ENCODE results near the gene LTBP1. TPM values are rescaled to one million over a fixed set of nuclear protein-coding genes. Genes with fewer than 3 reads are reported as not detected.

LTBP1 gene
- total RNA-seq, 4 donors from 2014 or later, result 5.1 to 12.9 (median 10.7) TPM

DNA sequence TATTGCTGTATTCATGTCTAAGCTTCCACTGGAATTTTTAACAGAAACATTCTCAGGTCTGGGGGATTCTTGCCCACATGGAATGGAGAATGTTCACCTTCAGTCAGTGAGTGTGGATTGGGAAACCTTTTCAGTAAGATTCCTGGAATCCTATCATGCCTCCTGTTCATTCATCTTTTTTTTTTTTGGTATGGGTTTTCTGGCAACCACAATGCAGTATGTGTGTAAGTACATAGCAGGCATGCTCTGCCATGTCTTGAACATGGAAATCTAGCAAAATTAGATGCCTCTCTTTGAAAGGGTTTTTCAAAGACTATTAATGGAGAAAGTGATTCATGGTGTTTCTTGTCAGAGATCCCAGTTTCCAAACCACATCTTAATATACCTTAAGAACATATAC, 176.5 kb downstream of the LTBP1 start:
- H3K36me3 ChIP-seq, result no peaks in the 10 kb centered on the region
- H3K4me3 ChIP-seq (replicated peaks in 1 of 3), result no peak overlapping the region
- no peak for DNase-seq
- H3K27me3 ChIP-seq, result no peaks in the 10 kb centered on the region
- H3K27ac ChIP-seq, result no peak overlapping the region
- H3K4me1 ChIP-seq, result no peaks in the 10 kb centered on the region
- TF ChIP-seq, protein P1, sequence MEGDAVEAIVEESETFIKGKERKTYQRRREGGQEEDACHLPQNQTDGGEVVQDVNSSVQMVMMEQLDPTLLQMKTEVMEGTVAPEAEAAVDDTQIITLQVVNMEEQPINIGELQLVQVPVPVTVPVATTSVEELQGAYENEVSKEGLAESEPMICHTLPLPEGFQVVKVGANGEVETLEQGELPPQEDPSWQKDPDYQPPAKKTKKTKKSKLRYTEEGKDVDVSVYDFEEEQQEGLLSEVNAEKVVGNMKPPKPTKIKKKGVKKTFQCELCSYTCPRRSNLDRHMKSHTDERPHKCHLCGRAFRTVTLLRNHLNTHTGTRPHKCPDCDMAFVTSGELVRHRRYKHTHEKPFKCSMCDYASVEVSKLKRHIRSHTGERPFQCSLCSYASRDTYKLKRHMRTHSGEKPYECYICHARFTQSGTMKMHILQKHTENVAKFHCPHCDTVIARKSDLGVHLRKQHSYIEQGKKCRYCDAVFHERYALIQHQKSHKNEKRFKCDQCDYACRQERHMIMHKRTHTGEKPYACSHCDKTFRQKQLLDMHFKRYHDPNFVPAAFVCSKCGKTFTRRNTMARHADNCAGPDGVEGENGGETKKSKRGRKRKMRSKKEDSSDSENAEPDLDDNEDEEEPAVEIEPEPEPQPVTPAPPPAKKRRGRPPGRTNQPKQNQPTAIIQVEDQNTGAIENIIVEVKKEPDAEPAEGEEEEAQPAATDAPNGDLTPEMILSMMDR (IDR thresholded peaks at IDR 0.05), result no peak
- no peak for TF ChIP-seq POLR2A (IDR thresholded peaks at IDR 0.05)
- intact Hi-C loops (cut with DNase I), result no loop called here
- H3K9me3 ChIP-seq, result no peaks in the 10 kb centered on the region

- no peak for DNase-seq
- WGBS, 2 donors, result 81 to 92% methylated on average over 1 of the region's 1 CpG
- no peaks in the 10 kb centered on the region for H3K27me3 ChIP-seq
- H3K36me3 ChIP-seq, result no peaks in the 10 kb centered on the region
- intact Hi-C loops (cut with DNase I), result no loop called here
- H3K4me1 ChIP-seq, result no peaks in the 10 kb centered on the region
- H3K27ac ChIP-seq, result no peak overlapping the region
- TF ChIP-seq, protein P1 (IDR thresholded peaks at IDR 0.05), result no peak
- TF ChIP-seq POLR2A (IDR thresholded peaks at IDR 0.05), result no peak
- no peak overlapping the region for H3K4me3 ChIP-seq (replicated peaks in 1 of 3)
- H3K9me3 ChIP-seq, result no peaks in the 10 kb centered on the region
These were observed 179.8 kb downstream of the LTBP1 start for GRCh38 chr2:33126552-33126951.

- intact Hi-C loops (cut with DNase I), result no loop called here
- no peaks in the 10 kb centered on the region for H3K4me1 ChIP-seq
- no peaks in the 10 kb centered on the region for H3K9me3 ChIP-seq
- H3K27me3 ChIP-seq, result no peaks in the 10 kb centered on the region
- H3K27ac ChIP-seq, result no peak overlapping the region
- no peak overlapping the region for H3K4me3 ChIP-seq (replicated peaks in 1 of 3)
- 68 to 80% methylated on average over 3 of the region's 3 CpGs for WGBS, 2 donors
- TF ChIP-seq, protein P1 (IDR thresholded peaks at IDR 0.05), result no peak
- no peak for TF ChIP-seq POLR2A (IDR thresholded peaks at IDR 0.05)
- no peak for DNase-seq
- no peaks in the 10 kb centered on the region for H3K36me3 ChIP-seq
These were observed 180.2 kb downstream of the LTBP1 start for GRCh38 chr2:33126958-33127357.

- DNase-seq, result no peak
- no peaks in the 10 kb centered on the region for H3K27me3 ChIP-seq
- H3K9me3 ChIP-seq, result no peaks in the 10 kb centered on the region
- no peaks in the 10 kb centered on the region for H3K36me3 ChIP-seq
- TF ChIP-seq, protein P1 (IDR thresholded peaks at IDR 0.05), result no peak
- TF ChIP-seq POLR2A (IDR thresholded peaks at IDR 0.05), result no peak
- WGBS, 2 donors, result 92 to 94% methylated on average over 7 of the region's 7 CpGs
- intact Hi-C loops (cut with DNase I), result no loop called here
- H3K27ac ChIP-seq, result no peak overlapping the region
- H3K4me3 ChIP-seq (replicated peaks in 1 of 3), result no peak overlapping the region
- no peaks in the 10 kb centered on the region for H3K4me1 ChIP-seq
These were observed 182.7 kb downstream of the LTBP1 start for GRCh38 chr2:33129263-33130053.

DNA sequence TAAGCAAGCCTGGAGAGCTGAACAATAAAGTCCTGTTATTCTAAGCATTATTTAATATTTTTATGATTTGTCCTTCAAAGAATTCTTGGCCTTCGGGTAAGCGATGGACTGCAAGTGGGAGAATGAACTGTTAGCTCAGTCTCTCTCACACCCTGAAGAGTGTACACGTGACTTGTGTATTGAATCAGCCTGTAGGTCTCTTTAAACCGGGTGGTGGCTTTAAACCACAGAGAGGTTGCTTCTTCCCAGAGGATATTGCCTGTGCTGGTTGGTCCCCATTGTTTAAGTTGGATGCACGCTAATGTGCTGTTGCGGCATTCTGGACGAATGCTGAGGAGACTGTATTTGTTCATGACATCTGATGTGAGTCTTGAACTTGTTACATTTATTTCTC, 183.3 kb downstream of the LTBP1 start:
- intact Hi-C loops (cut with DNase I), result no loop called here
- Histone ChIP-seq H3K4me1 (no peaks in the 10 kb centered on the region), H3K36me3 (no peaks in the 10 kb centered on the region), H3K4me3 (replicated peaks in 1 of 3) (no peak overlapping the region), H3K9me3 (no peaks in the 10 kb centered on the region), H3K27ac (no peak overlapping the region), H3K27me3 (no peaks in the 10 kb centered on the region)
- DNase-seq, result no peak
- 91 to 92% methylated on average over 7 of the region's 7 CpGs for WGBS, 2 donors
- TF ChIP-seq, protein P1 (IDR thresholded peaks at IDR 0.05), result no peak
- no peak for TF ChIP-seq POLR2A (IDR thresholded peaks at IDR 0.05)
